GM12873 (cell line): ENCODE results near the gene SH2D1B.

Experiments used
- CTCF ChIP-seq: IDR thresholded peaks from 2 replicates; pipeline ENCODE4 v1.5.1; 2012; ENCODE audit warnings: low read depth, mild to moderate bottlenecking, moderate library complexity, low read length, control low read depth; ENCODE audit not compliant: insufficient read depth; ENCODE audit errors: missing control alignments

Gene SH2D1B

GRCh38 chr1:162369571-162369970 lies 42.4 kb downstream of the SH2D1B start:
- TF ChIP-seq CTCF, result no peak

GRCh38 chr1:162368451-162368850 lies 43.5 kb downstream of the SH2D1B start:
- TF ChIP-seq CTCF, result no peak

- TF ChIP-seq CTCF, result no peak
These were observed 44.2 kb downstream of the SH2D1B start for GRCh38 chr1:162367772-162368171.

- no peak for TF ChIP-seq CTCF
These were observed 44.9 kb downstream of the SH2D1B start for GRCh38 chr1:162367073-162367472.

- TF ChIP-seq CTCF, result no peak
These were observed 45.3 kb downstream of the SH2D1B start for GRCh38 chr1:162366671-162367070.

- TF ChIP-seq CTCF, result no peak
These were observed 45.8 kb downstream of the SH2D1B start for GRCh38 chr1:162366149-162366548.

GRCh38 chr1:162365284-162366020 lies 46.5 kb downstream of the SH2D1B start:
- no peak for TF ChIP-seq CTCF
